Activated naive CD8-positive, alpha-beta T cell treated with anti-CD3 and anti-CD28 coated beads, Interleukin-2, amount 50 U/mL, for 16 hours (primary cell): ENCODE data around the gene KRT14.
"Not testable (repeated sequence)": the region's sequence is repeated elsewhere in the genome, so short reads cannot be mapped to it uniquely, and the experiment has no call there.

Source experiments
- DNase-seq: peaks from one replicate; pipeline ENCODE4 v3.0.0-alpha.2; 2020; ENCODE audit warnings: low read depth, low spot score

Gene KRT14

GRCh38 chr17:41586863-41587495 lies at the start of gene KRT14:
TSS of gene KRT14 (minus strand) at chr17:41586895. CDS start at chr17:41586834, 61 bp downstream.
- DNase-seq = no peak

- no peak for DNase-seq
These were observed 48.7 kb upstream of the KRT14 start for GRCh38 chr17:41635121-41636097.

DNA sequence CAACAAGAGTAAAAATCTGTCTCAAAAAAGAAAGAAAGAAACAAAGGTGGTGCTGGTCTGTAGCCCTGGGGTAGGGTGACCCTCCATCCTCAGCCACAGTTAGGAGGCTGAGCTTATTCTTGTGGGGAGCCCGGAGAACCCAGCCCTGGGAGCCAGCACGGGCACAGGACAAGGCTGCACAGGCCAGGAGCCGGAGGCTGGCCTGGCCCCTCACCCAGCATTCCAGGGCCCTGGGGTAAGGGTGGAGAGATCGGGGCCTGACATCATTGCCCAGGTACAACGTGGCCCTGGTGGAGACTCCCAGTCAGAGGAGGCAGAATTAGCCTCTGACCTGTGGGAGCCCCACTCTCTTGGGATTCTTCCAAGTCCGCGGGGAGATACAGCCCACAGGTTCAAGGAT lies 47.9 kb upstream of the KRT14 start:
- no peak for DNase-seq

- no peak for DNase-seq
These were observed 47.0 kb upstream of the KRT14 start for GRCh38 chr17:41633556-41634199.

DNA sequence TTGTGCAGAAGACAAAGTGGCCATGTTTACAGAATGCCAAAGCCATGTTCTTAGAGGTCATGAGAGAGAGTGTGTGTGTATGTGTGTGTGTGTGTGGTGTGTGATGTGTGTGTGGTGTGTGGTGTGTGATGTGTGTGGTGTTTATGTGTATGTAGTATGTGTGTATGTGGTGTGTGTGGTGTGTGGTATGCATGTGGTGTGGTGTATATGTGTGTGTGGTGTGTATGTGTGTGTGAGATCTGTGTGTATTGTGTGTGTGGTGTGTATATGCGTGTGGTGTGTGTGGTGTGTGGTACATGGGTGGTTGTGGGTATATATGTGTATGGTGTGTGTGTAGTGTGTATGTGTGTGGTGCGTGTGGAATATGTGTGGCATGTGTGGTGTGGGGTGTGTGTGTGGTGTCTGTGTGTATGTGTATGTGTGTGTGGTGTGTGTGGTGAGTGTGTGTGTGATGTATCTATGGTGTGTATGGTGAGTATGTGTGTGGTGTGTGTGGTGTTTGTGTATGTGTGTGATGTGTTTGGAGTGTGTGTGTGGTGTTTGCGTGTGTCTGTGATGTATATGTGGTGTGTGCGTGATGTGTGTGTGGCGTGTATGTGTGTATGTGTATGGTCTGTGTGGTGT lies 45.9 kb upstream of the KRT14 start:
- DNase-seq = no peak

- DNase-seq = no peak
These were observed 45.2 kb upstream of the KRT14 start for GRCh38 chr17:41631898-41632285.

GRCh38 chr17:41631025-41631897 lies 44.6 kb upstream of the KRT14 start:
- DNase-seq = no peak

- DNase-seq = no peak
These were observed 43.4 kb upstream of the KRT14 start for GRCh38 chr17:41629826-41630670.

GRCh38 chr17:41629316-41629715 lies 42.6 kb upstream of the KRT14 start:
- DNase-seq = no peak

DNA sequence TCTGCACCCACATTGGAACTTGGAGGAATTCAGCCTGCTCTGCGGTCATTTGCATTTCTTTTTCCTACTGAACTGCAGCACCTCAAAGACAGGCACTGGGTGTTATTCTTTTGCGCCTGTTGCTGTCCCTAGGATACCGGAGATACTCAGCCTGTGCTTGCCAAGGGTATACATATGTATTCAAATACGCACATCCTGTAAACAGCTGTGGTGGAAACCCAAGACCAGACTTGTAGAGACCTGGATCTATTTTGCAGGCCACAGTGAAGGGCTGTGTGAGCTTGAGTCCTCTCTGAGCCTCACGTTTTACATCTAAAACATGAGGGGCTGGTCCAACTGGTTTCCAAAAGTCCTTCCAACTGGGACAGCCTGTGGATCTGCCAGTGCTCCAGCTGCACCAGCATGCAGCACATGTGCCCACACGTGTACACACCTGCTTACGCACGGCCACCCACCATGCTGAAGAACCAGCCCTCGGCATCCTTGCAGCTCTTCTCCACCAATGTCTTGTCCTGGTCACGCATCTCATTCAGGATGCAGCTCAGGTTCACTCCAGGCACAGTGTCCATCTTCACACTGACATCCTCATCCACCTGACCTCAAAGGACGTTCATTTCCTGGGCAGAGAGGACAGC lies 42.0 kb upstream of the KRT14 start:
- DNase-seq = not testable (repeated sequence)

DNA sequence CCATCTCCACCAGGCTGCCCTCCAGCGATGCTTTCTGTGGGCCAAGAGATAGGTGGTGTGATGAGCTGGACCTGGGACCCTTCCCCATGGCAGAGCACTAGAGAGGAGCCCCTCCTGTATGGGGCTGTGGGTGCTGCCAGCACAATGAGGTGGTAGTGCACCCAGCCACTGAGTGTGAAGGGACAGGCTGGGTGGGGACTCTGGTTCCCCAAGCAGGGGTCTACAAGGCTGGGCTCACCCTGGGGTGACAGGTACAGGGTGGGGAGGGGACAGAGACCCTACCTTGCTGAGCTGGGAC lies 41.3 kb upstream of the KRT14 start:
- not testable (repeated sequence) for DNase-seq

- DNase-seq = no peak
These were observed 40.8 kb upstream of the KRT14 start for GRCh38 chr17:41627316-41628072.

GRCh38 chr17:41626914-41627295 lies 40.2 kb upstream of the KRT14 start:
- DNase-seq = not testable (repeated sequence)

DNA sequence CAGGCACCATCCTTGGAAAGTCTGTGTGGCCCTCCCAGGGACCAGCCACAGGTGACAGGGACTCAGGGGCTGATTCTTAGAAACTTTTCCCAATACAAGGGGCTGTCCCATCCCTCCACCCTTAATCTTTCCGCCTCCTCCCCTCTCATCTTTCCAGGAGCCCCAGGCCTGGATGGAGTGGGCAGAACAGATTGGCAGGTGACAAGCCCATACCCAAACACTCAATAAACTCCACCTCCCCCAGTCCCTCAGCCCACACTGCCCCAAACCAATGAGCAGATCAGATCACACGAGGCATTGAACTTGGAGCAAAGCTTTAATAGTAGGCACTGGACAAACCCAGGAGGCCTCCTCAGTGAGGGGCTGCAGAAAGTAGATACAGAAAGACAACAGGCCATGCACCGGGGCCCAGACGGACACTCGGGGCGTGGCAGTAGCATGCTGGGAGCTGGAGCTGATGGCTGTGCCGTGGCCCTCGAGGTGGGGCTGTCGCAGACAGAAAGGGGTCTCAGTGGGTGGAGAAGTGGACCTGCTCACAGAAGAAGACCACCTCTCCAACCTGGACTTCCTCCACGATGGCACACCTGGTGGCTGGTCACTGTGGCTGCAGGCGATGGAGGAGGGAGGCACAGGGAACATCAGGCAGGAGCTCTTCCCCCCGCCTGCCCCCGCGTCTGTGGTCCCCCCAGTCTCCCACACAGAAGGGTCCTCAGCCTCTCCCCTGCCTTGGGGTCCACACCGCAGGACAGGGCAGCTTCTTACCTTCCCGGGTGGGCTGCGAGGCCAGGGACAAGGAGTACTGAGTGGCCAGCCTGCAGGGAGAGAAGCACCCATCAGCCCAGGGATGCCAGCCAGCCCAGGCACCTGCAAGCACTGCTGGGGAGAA lies 39.6 kb upstream of the KRT14 start:
- not testable (repeated sequence) for DNase-seq

- no peak for DNase-seq
These were observed 38.9 kb upstream of the KRT14 start for GRCh38 chr17:41625602-41626001.

DNA sequence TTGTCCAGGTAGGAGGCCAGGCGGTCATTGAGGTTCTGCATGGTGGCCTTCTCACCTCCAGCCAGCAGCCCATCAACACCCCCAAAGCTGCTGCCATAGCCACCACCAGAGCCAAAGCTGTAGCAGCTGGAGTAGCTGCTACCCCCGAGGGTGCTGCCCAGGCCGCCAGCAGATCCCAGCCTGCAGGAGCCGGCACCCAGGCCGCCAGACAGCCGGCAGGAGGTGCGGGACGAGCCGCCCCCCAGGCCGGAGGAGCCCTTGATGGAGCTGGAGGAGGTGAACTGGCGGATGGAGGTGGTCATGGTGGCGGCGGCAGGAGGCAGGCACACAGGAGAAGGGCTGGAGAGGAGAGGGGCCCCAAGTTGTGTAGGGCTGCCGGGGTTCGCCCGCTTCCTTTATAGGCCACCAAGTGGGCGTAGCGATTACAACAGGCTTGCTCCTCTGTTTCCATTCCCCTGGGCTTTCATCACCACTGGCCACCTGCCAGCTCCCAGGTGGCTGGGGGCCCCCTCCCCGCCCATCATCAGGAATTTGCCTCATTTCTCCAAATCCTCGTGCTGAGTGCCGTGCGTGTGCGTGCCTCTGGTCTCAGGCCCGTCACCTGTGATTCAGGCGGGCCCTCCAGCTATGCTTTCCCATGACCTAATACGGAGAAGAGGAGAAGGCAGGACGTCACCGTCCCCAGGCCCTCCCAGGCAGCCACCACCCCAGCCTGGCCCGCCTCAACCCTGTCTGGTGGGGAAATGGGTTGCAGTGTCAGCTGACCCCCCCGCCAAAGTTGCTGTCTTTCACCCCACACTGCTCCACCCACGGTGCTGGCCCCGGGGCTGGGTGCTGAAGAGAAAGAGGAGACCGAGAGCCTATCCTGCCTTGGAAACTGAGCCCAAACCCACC lies 37.8 kb upstream of the KRT14 start, which contains the start of gene KRT17:
TSS of gene KRT17 (minus strand) at position 368 of the 894 bp plus-strand sequence. CDS start at position 302, 66 bp downstream.
- no peak for DNase-seq
